HEK293 (cell line): ENCODE measurements around the gene ATP2B3.

Source experiments
- CTCF ChIA-PET: fragments of 350-600 bp; formaldehyde crosslinking; extraction: SDS; loops from one replicate; lab custom pipeline; 2021; ENCODE audit warnings: antibody characterized with exemption; lab: Yijun Ruan, JAX
- POLR2A ChIA-PET: fragments of 300-600 bp; formaldehyde crosslinking; extraction: SDS; loops from one replicate; lab custom pipeline; 2020; ENCODE audit warnings: antibody characterized with exemption, inconsistent platforms; lab: Yijun Ruan, JAX
- H3K27ac ChIP-seq: fragments of 200-500 bp; sonication (Bioruptor generic); 2 replicates; pipeline ENCODE4 v1.5.1; 2014; ENCODE audit warnings: low read depth, low read length, control low read depth, inconsistent platforms; ENCODE audit errors: extremely low read depth
- H3K36me3 ChIP-seq, 2 experiments: fragments of 200-500 bp in 1 of 2; sonication (Bioruptor generic) in 1 of 2; 1 replicate in 1 of 2; 2 replicates in 1 of 2; pipeline ENCODE4 v1.5.1; 2014 to 2017; ENCODE audit warnings: inconsistent platforms in 2 of 2, low read length in 2 of 2; ENCODE audit not compliant: control insufficient read depth in 2 of 2, insufficient read depth in 1 of 2
- H3K4me1 ChIP-seq: fragments of 200-500 bp; sonication (Bioruptor generic); 2 replicates; pipeline ENCODE4 v1.5.1; 2014; ENCODE audit warnings: mild to moderate bottlenecking, low read length, inconsistent platforms; ENCODE audit not compliant: control insufficient read depth, insufficient read depth
- H3K4me3 ChIP-seq: 2 replicates; pipeline ENCODE4 v1.5.1; 2011; ENCODE audit warnings: low read depth, mild to moderate bottlenecking, control low read depth, low read length, moderate library complexity
- H3K9me3 ChIP-seq: fragments of 200-500 bp; sonication (Bioruptor generic); 2 replicates; pipeline ENCODE4 v1.5.1; 2014; ENCODE audit warnings: low read depth, low read length, inconsistent platforms; ENCODE audit not compliant: control insufficient read depth, insufficient read depth
- BCL11A ChIP-seq: fragments of 450-650 bp; formaldehyde crosslinking; IDR thresholded peaks from 2 replicates; pipeline ENCODE4 v1.5.1; 2016; ENCODE audit warnings: low read depth, missing biosample characterization, missing genetic modification characterization
- EGR2 ChIP-seq: fragments of 450-650 bp; formaldehyde crosslinking; IDR thresholded peaks from 2 replicates; pipeline ENCODE4 v1.5.1; 2016; ENCODE audit warnings: low read depth, missing biosample characterization, missing genetic modification characterization
- GLI2 ChIP-seq: fragments of 450-650 bp; formaldehyde crosslinking; IDR thresholded peaks from 2 replicates; pipeline ENCODE4; 2017; ENCODE audit warnings: missing biosample characterization, missing genetic modification characterization, low read depth, borderline replicate concordance
- MEIS1 ChIP-seq: sonication (generic); formaldehyde crosslinking; IDR thresholded peaks from 2 replicates; pipeline ENCODE4 v1.8.1; 2022; ENCODE audit warnings: missing genetic modification reagents, mild to moderate bottlenecking, borderline replicate concordance
- SALL2 ChIP-seq: fragments of 450-650 bp; formaldehyde crosslinking; IDR thresholded peaks from 2 replicates; pipeline ENCODE4 v1.5.0; 2017; ENCODE audit warnings: missing biosample characterization, mild to moderate bottlenecking, missing genetic modification characterization, borderline replicate concordance
- SCRT2 ChIP-seq: fragments of 450-650 bp; formaldehyde crosslinking; IDR thresholded peaks from 2 replicates; pipeline ENCODE4 v1.5.1; 2016; ENCODE audit warnings: missing biosample characterization, missing genetic modification characterization
- YY2 ChIP-seq: fragments of 450-650 bp; formaldehyde crosslinking; IDR thresholded peaks from 2 replicates; pipeline ENCODE4 v1.5.1; 2016; ENCODE audit warnings: missing biosample characterization, missing genetic modification characterization
- ZNF140 ChIP-seq: fragments of 450-650 bp; formaldehyde crosslinking; IDR thresholded peaks from 2 replicates; pipeline ENCODE4 v1.5.1; 2016; ENCODE audit warnings: missing biosample characterization, missing genetic modification characterization
- ZNF324 ChIP-seq: fragments of 450-650 bp; formaldehyde crosslinking; IDR thresholded peaks from 2 replicates; pipeline ENCODE4 v1.5.1; 2016; ENCODE audit warnings: missing biosample characterization, missing genetic modification characterization
- ZSCAN30 ChIP-seq: fragments of 450-650 bp; IDR thresholded peaks from 2 replicates; pipeline ENCODE4 v1.5.1; 2018; ENCODE audit warnings: missing biosample characterization, mild to moderate bottlenecking, missing genetic modification characterization, moderate library complexity
- TF ChIP-seq, protein P1 (sequence below): fragments of 450-650 bp; formaldehyde crosslinking; optimal IDR thresholded peaks from 2 replicates; pipeline ENCODE3; 2016; ENCODE audit warnings: missing biosample characterization, mild to moderate bottlenecking, missing genetic modification characterization
- TF ChIP-seq, protein P2 (sequence below): fragments of 450-650 bp; formaldehyde crosslinking; IDR thresholded peaks from 2 replicates; pipeline ENCODE4 v1.5.1; 2016; ENCODE audit warnings: missing biosample characterization, missing genetic modification characterization, low read depth
- TF ChIP-seq, protein P3 (sequence below): fragments of 450-650 bp; IDR thresholded peaks from 2 replicates; pipeline ENCODE4 v1.5.1; 2018; ENCODE audit warnings: missing biosample characterization, mild to moderate bottlenecking, missing genetic modification characterization
- TF ChIP-seq, protein P4 (sequence below): fragments of 450-650 bp; formaldehyde crosslinking; IDR thresholded peaks from 2 replicates; pipeline ENCODE4 v1.5.1; 2016; ENCODE audit warnings: missing biosample characterization, missing genetic modification characterization, borderline replicate concordance
- TF ChIP-seq, protein P5 (sequence below): fragments of 450-650 bp; formaldehyde crosslinking; IDR thresholded peaks from 2 replicates; pipeline ENCODE4 v1.5.1; 2016; ENCODE audit warnings: missing biosample characterization, missing genetic modification characterization
- TF ChIP-seq, protein P6 (sequence below): fragments of 450-650 bp; formaldehyde crosslinking; IDR thresholded peaks from 2 replicates; pipeline ENCODE4 v1.5.1; 2016; ENCODE audit warnings: missing biosample characterization, missing genetic modification characterization

The ATP2B3 gene

DNA sequence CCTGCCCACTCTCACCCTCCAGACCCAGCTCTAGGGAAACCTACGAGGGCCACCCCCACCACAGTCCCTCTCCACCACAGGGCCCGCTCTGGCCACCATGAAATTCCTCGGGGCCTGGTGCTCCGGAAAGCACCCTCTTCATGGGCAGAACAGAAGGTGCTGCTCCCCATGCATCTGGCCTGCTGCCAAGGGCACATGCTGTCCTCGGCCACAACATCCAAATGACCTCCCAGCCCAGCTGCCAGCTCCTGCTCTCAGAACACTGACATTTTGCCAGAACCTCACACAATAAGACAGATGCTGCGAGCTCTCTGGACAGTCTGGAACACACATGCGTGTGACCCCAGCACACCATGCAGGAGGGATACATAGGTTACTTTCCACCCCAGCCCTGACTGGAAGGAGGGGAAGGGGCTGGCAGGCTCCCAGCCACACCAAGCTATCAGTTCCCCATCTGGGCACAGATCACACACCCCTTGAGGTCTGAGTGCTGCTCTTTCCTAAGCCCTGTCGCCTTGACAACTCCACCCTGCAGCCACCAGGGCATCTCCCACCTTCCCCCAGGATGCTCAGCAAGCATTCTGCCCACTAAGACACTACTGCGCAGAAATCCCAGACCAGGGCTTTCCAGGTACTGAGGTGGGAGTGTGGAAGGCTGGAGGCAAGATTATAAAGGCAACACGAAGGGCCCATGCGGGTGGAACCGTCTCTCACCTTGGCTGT, 75.7 kb downstream of the ATP2B3 start:
- Histone ChIP-seq H3K9me3 (no peaks in the 10 kb centered on the region), H3K4me1 (no peaks in the 10 kb centered on the region), H3K4me3 (no peak overlapping the region), H3K27ac (no peak overlapping the region), H3K36me3 (peaks cover 0 to 80% of the 10 kb centered on the region in 2 experiments; a peak in 2 of 3 replicates)
- ChIA-PET POLR2A (no interaction called here), CTCF (interaction anchor here (0.6 to 1.2 kb wide), 3 partner anchors 15 to 648 kb away, joined by 3 to 5 read pairs (median 3); no protein-coding TSS in a partner anchor)
- TF ChIP-seq MEIS1 (no peak), SCRT2 (no peak), YY2 (tag by site-specific recombination) (no peak), SALL2 (no peak), GLI2 (tag by site-specific recombination) (no peak), ZSCAN30 (tag by site-specific recombination) (no peak), ZNF324 (tag by site-specific recombination) (no peak), EGR2 (tag by site-specific recombination) (no peak), ZNF140 (no peak), BCL11A (tag by site-specific recombination) (no peak)
- TF ChIP-seq, protein P1, sequence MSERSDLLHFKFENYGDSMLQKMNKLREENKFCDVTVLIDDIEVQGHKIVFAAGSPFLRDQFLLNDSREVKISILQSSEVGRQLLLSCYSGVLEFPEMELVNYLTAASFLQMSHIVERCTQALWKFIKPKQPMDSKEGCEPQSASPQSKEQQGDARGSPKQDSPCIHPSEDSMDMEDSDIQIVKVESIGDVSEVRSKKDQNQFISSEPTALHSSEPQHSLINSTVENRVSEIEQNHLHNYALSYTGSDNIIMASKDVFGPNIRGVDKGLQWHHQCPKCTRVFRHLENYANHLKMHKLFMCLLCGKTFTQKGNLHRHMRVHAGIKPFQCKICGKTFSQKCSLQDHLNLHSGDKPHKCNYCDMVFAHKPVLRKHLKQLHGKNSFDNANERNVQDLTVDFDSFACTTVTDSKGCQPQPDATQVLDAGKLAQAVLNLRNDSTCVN = no peak
- TF ChIP-seq, protein P2, sequence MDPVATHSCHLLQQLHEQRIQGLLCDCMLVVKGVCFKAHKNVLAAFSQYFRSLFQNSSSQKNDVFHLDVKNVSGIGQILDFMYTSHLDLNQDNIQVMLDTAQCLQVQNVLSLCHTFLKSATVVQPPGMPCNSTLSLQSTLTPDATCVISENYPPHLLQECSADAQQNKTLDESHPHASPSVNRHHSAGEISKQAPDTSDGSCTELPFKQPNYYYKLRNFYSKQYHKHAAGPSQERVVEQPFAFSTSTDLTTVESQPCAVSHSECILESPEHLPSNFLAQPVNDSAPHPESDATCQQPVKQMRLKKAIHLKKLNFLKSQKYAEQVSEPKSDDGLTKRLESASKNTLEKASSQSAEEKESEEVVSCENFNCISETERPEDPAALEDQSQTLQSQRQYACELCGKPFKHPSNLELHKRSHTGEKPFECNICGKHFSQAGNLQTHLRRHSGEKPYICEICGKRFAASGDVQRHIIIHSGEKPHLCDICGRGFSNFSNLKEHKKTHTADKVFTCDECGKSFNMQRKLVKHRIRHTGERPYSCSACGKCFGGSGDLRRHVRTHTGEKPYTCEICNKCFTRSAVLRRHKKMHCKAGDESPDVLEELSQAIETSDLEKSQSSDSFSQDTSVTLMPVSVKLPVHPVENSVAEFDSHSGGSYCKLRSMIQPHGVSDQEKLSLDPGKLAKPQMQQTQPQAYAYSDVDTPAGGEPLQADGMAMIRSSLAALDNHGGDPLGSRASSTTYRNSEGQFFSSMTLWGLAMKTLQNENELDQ (tag by site-specific recombination) = no peak
- TF ChIP-seq, protein P3, sequence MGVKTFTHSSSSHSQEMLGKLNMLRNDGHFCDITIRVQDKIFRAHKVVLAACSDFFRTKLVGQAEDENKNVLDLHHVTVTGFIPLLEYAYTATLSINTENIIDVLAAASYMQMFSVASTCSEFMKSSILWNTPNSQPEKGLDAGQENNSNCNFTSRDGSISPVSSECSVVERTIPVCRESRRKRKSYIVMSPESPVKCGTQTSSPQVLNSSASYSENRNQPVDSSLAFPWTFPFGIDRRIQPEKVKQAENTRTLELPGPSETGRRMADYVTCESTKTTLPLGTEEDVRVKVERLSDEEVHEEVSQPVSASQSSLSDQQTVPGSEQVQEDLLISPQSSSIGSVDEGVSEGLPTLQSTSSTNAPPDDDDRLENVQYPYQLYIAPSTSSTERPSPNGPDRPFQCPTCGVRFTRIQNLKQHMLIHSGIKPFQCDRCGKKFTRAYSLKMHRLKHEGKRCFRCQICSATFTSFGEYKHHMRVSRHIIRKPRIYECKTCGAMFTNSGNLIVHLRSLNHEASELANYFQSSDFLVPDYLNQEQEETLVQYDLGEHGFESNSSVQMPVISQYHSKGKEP (tag by site-specific recombination) = no peak
- TF ChIP-seq, protein P4, sequence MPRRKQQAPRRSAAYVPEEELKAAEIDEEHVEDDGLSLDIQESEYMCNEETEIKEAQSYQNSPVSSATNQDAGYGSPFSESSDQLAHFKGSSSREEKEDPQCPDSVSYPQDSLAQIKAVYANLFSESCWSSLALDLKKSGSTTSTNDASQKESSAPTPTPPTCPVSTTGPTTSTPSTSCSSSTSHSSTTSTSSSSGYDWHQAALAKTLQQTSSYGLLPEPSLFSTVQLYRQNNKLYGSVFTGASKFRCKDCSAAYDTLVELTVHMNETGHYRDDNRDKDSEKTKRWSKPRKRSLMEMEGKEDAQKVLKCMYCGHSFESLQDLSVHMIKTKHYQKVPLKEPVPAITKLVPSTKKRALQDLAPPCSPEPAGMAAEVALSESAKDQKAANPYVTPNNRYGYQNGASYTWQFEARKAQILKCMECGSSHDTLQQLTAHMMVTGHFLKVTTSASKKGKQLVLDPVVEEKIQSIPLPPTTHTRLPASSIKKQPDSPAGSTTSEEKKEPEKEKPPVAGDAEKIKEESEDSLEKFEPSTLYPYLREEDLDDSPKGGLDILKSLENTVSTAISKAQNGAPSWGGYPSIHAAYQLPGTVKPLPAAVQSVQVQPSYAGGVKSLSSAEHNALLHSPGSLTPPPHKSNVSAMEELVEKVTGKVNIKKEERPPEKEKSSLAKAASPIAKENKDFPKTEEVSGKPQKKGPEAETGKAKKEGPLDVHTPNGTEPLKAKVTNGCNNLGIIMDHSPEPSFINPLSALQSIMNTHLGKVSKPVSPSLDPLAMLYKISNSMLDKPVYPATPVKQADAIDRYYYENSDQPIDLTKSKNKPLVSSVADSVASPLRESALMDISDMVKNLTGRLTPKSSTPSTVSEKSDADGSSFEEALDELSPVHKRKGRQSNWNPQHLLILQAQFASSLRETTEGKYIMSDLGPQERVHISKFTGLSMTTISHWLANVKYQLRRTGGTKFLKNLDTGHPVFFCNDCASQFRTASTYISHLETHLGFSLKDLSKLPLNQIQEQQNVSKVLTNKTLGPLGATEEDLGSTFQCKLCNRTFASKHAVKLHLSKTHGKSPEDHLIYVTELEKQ (tag by site-specific recombination) = no peak
- TF ChIP-seq, protein P5, sequence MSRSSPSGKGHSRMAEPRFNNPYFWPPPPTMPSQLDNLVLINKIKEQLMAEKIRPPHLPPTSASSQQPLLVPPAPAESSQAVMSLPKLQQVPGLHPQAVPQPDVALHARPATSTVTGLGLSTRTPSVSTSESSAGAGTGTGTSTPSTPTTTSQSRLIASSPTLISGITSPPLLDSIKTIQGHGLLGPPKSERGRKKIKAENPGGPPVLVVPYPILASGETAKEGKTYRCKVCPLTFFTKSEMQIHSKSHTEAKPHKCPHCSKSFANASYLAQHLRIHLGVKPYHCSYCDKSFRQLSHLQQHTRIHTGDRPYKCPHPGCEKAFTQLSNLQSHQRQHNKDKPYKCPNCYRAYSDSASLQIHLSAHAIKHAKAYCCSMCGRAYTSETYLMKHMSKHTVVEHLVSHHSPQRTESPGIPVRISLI (tag by site-specific recombination) = no peak
- TF ChIP-seq, protein P6, sequence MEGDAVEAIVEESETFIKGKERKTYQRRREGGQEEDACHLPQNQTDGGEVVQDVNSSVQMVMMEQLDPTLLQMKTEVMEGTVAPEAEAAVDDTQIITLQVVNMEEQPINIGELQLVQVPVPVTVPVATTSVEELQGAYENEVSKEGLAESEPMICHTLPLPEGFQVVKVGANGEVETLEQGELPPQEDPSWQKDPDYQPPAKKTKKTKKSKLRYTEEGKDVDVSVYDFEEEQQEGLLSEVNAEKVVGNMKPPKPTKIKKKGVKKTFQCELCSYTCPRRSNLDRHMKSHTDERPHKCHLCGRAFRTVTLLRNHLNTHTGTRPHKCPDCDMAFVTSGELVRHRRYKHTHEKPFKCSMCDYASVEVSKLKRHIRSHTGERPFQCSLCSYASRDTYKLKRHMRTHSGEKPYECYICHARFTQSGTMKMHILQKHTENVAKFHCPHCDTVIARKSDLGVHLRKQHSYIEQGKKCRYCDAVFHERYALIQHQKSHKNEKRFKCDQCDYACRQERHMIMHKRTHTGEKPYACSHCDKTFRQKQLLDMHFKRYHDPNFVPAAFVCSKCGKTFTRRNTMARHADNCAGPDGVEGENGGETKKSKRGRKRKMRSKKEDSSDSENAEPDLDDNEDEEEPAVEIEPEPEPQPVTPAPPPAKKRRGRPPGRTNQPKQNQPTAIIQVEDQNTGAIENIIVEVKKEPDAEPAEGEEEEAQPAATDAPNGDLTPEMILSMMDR (tag by site-specific recombination) = no peak
